ENCODE results near the gene CDHR2.

Gene CDHR2

GRCh38 chr5:176595386-176595943 is 46.3 kb downstream of the CDHR2 start:
- Histone ChIP-seq H3K4me3 (ENCODE audit: low read depth, low read length) (no peak overlapping the region), H3K27ac (ENCODE audit: extremely low read depth, low read depth, low read length) (no peak overlapping the region), H3K36me3 (ENCODE audit: control insufficient read depth in 2 of 2, insufficient read depth in 1 of 2, low read length in 2 of 2) (peaks cover 0 to 7% of the 10 kb centered on the region in 2 experiments; a peak in 1 of 3 replicates), H3K4me1 (ENCODE audit: control insufficient read depth, insufficient read depth, low read length) (no peaks in the 10 kb centered on the region), H3K9me3 (ENCODE audit: control insufficient read depth, insufficient read depth, low read depth, low read length) (no peaks in the 10 kb centered on the region)
- CTCF ChIA-PET = no interaction called here
- TF ChIP-seq ZNF449 (tag by site-specific recombination; IDR thresholded peaks at IDR 0.05) = no peak
- POLR2A ChIA-PET = no interaction called here

GRCh38 chr5:176596069-176596644 is 47.0 kb downstream of the CDHR2 start:
- POLR2A ChIA-PET = no interaction called here

GRCh38 chr5:176596689-176597416 is 47.7 kb downstream of the CDHR2 start:
- H3K36me3 ChIP-seq (ENCODE audit: control insufficient read depth in 2 of 2, insufficient read depth in 1 of 2, low read length in 2 of 2) = peaks cover 0 to 7% of the 10 kb centered on the region in 2 experiments; a peak in 1 of 3 replicates
- H3K27ac ChIP-seq (ENCODE audit: extremely low read depth, low read depth, low read length) = no peak overlapping the region
- CTCF ChIA-PET = no interaction called here
- POLR2A ChIA-PET = no interaction called here
- TF ChIP-seq ZNF146 (tag by site-specific recombination; IDR thresholded peaks at IDR 0.05) (no peak), MEIS1 (CRISPR knock-in tag; IDR thresholded peaks at IDR 0.05; ENCODE audit: borderline replicate concordance) (no peak), ZNF311 (tag by site-specific recombination; IDR thresholded peaks at IDR 0.05; ENCODE audit: borderline replicate concordance) (no peak), ZSCAN23 (tag by site-specific recombination; IDR thresholded peaks at IDR 0.05) (no peak), ZBTB6 (tag by site-specific recombination; IDR thresholded peaks at IDR 0.05) (no peak), HIC1 (tag by site-specific recombination; IDR thresholded peaks at IDR 0.05) (no peak), ZBTB49 (tag by site-specific recombination; IDR thresholded peaks at IDR 0.05; ENCODE audit: low read depth) (no peak), ZNF391 (tag by site-specific recombination; IDR thresholded peaks at IDR 0.05; ENCODE audit: borderline replicate concordance, low read depth) (no peak)
- H3K4me1 ChIP-seq (ENCODE audit: control insufficient read depth, insufficient read depth, low read length) = no peaks in the 10 kb centered on the region
- H3K9me3 ChIP-seq (ENCODE audit: control insufficient read depth, insufficient read depth, low read depth, low read length) = no peaks in the 10 kb centered on the region
- no peak overlapping the region for H3K4me3 ChIP-seq (ENCODE audit: low read depth, low read length)

More at GRCh38 chr5:176596069-176596644, 47.0 kb downstream of the CDHR2 start:
- Histone ChIP-seq H3K27ac (ENCODE audit: extremely low read depth, low read depth, low read length) (no peak overlapping the region), H3K4me3 (ENCODE audit: low read depth, low read length) (no peak overlapping the region), H3K9me3 (ENCODE audit: control insufficient read depth, insufficient read depth, low read depth, low read length) (no peaks in the 10 kb centered on the region), H3K4me1 (ENCODE audit: control insufficient read depth, insufficient read depth, low read length) (no peaks in the 10 kb centered on the region), H3K36me3 (ENCODE audit: control insufficient read depth in 2 of 2, insufficient read depth in 1 of 2, low read length in 2 of 2) (peaks cover 0 to 7% of the 10 kb centered on the region in 2 experiments; a peak in 1 of 3 replicates)
- TF ChIP-seq ZNF248 (tag by site-specific recombination; IDR thresholded peaks at IDR 0.05) (no peak), ZNF211 (tag by site-specific recombination; IDR thresholded peaks at IDR 0.05; ENCODE audit: low read depth) (no peak), HOXA7 (CRISPR knock-in tag; IDR thresholded peaks at IDR 0.05; ENCODE audit: borderline replicate concordance) (no peak)
- CTCF ChIA-PET = no interaction called here
